HG02938 (cell line): ENCODE measurements around the gene ACSL6.

Experiments used
- ATAC-seq: cut with Tn5 transposase; IDR thresholded peaks from one replicate; pipeline ENCODE4 v1.9.1; 2021; ENCODE audit warnings: mild to moderate bottlenecking, moderate library complexity; ENCODE audit not compliant: unreplicated experiment

The ACSL6 gene

GRCh38 chr5:132049093-132049492 lies 37.6 kb upstream of the ACSL6 start:
- ATAC-seq, result no peak

- ATAC-seq, result no peak
These were observed 35.4 kb upstream of the ACSL6 start for GRCh38 chr5:132046880-132047299.

- no peak for ATAC-seq
These were observed 32.7 kb upstream of the ACSL6 start for GRCh38 chr5:132044207-132044606.

- no peak for ATAC-seq
These were observed 25.9 kb upstream of the ACSL6 start for GRCh38 chr5:132037353-132037752.

- no peak for ATAC-seq
These were observed 21.7 kb upstream of the ACSL6 start for GRCh38 chr5:132033122-132033521.

- ATAC-seq, result no peak
These were observed 20.7 kb upstream of the ACSL6 start for GRCh38 chr5:132032196-132032595.

- no peak for ATAC-seq
These were observed 19.2 kb upstream of the ACSL6 start for GRCh38 chr5:132030610-132031009.

- no peak for ATAC-seq
These were observed 18.3 kb upstream of the ACSL6 start for GRCh38 chr5:132029609-132030330.

GRCh38 chr5:132027027-132027426 lies 15.6 kb upstream of the ACSL6 start:
- ATAC-seq, result no peak

- no peak for ATAC-seq
These were observed 15.1 kb upstream of the ACSL6 start for GRCh38 chr5:132026516-132027008.

- ATAC-seq, result no peak
These were observed 14.0 kb upstream of the ACSL6 start for GRCh38 chr5:132025403-132025971.

GRCh38 chr5:132024789-132025402 lies 13.4 kb upstream of the ACSL6 start:
- no peak for ATAC-seq

GRCh38 chr5:132024117-132024435 lies 12.6 kb upstream of the ACSL6 start:
- ATAC-seq, result no peak

- no peak for ATAC-seq
These were observed 12.0 kb upstream of the ACSL6 start for GRCh38 chr5:132023258-132024116.

GRCh38 chr5:132022737-132023136 lies 11.3 kb upstream of the ACSL6 start:
- no peak for ATAC-seq

- no peak for ATAC-seq
These were observed 10.2 kb upstream of the ACSL6 start for GRCh38 chr5:132021654-132022053.

- peak; percentile 16 for ATAC-seq
These were observed 9.3 kb upstream of the ACSL6 start for GRCh38 chr5:132020568-132021339.

GRCh38 chr5:132019857-132020555 lies 8.5 kb upstream of the ACSL6 start:
- ATAC-seq, result peak; percentile 97

GRCh38 chr5:132019337-132019736 lies 7.9 kb upstream of the ACSL6 start:
- no peak for ATAC-seq
